Skeletal muscle cell (primary cell): Measurements from ENCODE around the gene ASPDH.

Experiments
- DNase-seq: peaks from one replicate; pipeline ENCODE4 v3.0.0-alpha.2; 2010; ENCODE audit warnings: low read depth
- H3K4me3 ChIP-seq: 2 replicates; pipeline ENCODE4 v1.5.1; 2011; ENCODE audit warnings: low read depth, mild to moderate bottlenecking, control low read depth, low read length, moderate library complexity

The ASPDH gene

GRCh38 chr19:50462970-50463369 lies 50.7 kb downstream of the ASPDH start:
- DNase-seq = no peak

More at GRCh38 chr19:50462970-50463369, 50.7 kb downstream of the ASPDH start:
- H3K4me3 ChIP-seq = no peak overlapping the region
